Stimulated activated CD8-positive, alpha-beta memory T cell treated with anti-CD3 and anti-CD28 coated beads, Interleukin-15, amount 100 ng/mL, for 1 hour (primary cell): ENCODE results near the gene CDK5RAP2.

ENCODE experiments used
- DNase-seq: peaks from one replicate; pipeline ENCODE4 v3.0.0-alpha.2; 2020; ENCODE audit warnings: low read depth

Gene CDK5RAP2

DNA sequence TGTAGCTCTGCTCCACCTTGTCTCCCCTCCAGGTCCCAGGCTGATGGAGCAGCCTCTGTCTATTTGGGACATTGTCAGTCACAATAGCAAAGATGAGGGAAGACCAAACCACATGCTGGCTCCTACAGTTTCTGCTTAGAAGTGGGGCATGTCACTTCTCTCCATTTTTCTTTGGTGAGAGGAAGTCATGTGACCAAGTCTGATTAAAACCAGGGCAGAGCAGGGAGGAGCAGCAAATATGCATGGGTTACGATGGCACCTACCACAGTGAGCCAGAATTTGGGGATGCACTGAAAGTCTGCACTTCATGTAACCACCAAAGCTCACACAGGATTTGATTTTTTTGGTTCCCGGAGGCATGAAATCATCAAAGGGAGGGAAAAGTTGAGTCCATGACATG is 234.6 kb downstream of the CDK5RAP2 start:
- no peak for DNase-seq

DNA sequence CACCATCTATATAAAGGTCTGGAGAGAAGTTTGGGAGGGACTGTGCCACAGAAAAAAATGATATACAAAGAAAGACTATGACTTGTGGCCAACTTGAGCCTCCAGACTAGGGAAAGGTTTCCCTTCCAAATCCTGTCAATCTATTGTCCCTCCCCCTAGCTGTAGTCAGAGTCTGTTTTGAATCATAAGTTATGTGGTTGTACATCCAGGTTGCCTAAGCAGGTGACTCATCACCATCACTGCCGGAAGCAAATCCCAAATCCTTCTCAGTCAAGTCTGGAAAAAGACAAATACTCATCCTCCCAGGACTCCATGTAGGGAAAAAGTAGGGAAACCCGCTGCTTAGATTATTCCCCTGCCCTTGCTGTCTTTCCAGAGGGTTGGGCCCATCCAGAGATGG is 235.7 kb downstream of the CDK5RAP2 start:
- no peak for DNase-seq

DNA sequence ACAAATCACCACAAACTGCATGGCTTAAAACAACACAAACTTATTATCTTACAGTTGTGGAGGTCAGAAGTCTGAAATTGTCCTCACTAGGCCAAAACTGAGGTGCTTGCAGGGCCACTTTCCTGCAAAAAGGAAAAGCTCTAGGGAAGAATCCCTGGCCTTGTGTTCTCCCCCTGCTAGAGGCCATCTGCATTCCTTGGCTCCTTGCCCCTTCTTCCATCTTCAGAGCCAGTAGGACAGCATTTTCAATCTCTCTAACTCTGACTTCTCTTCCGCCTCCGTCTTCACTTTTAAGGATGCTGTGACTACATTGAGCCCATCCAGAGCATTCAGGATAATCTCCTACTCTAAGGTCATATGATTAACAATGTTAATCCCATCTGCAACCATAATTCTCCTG is 236.6 kb downstream of the CDK5RAP2 start:
- no peak for DNase-seq
